Endothelial cell of umbilical vein (primary cell): ENCODE measurements around the gene BCL11A. TPM values are rescaled to one million over a fixed set of nuclear protein-coding genes. Genes with fewer than 3 reads are reported as not detected.

ENCODE experiments used
- BruUV-seq: library from RNA; stranded (reverse); fragments of 400-500 nt; replicated peaks from 2 replicates; lab custom pipeline; 2021; lab: Mats Ljungman, UMichigan
- CTCF ChIA-PET: fragments of 300-600, 350-600 bp; sonication (Branson Sonifier 250); formaldehyde crosslinking; loops from one replicate; lab custom pipeline; 2021; ENCODE audit warnings: antibody characterized with exemption, inconsistent platforms; lab: Charles Lee
- POLR2A ChIA-PET: fragments of 300-600, 350-600 bp; sonication (Branson Sonifier 250); formaldehyde crosslinking; loops from one replicate; lab custom pipeline; 2021; ENCODE audit warnings: antibody characterized with exemption, inconsistent platforms; lab: Charles Lee
- DNase-seq: peaks from one replicate; pipeline ENCODE4 v3.0.0-alpha.2; 2011; ENCODE audit warnings: low read depth, low spot score
- FAIRE-seq: peaks from 2 replicates; lab custom pipeline; 2011; peaks lifted over from hg19 to GRCh38; lab: Jason Lieb, UNC
- H2AFZ ChIP-seq: 2 replicates; pipeline ENCODE4 v1.6.0; 2012; ENCODE audit warnings: low read depth, low read length, control low read depth, inconsistent platforms
- H3K27ac ChIP-seq: 2 replicates; pipeline ENCODE4 v1.5.1; 2011; ENCODE audit warnings: low read depth, mild to moderate bottlenecking, control low read depth, low read length, moderate library complexity; ENCODE audit not compliant: insufficient read depth
- H3K27me3 ChIP-seq, 2 experiments: 2 replicates each; pipeline versions ENCODE4 v1.6.0 to v1.6.1; 2011; ENCODE audit warnings: low read length in 2 of 2, mixed read lengths in 1 of 2; ENCODE audit not compliant: control insufficient read depth in 2 of 2, insufficient read depth in 2 of 2
- H3K36me3 ChIP-seq, 2 experiments: 2 replicates in 1 of 2; 3 replicates in 1 of 2; pipeline ENCODE4 v1.5.1; 2011; ENCODE audit warnings: low read length in 2 of 2, mild to moderate bottlenecking in 1 of 2, moderate library complexity in 1 of 2; ENCODE audit not compliant: control insufficient read depth in 2 of 2, insufficient read depth in 2 of 2; ENCODE audit errors: extremely low read depth in 1 of 2
- H3K4me1 ChIP-seq: 3 replicates; pipeline ENCODE4 v1.5.1; 2011; ENCODE audit warnings: mild to moderate bottlenecking, low read length; ENCODE audit not compliant: control insufficient read depth, insufficient read depth; ENCODE audit errors: extremely low read depth
- H3K4me2 ChIP-seq: 2 replicates; pipeline ENCODE4 v1.6.1; 2011; ENCODE audit warnings: low read length, control low read depth, mixed read lengths; ENCODE audit not compliant: insufficient read depth
- H3K4me3 ChIP-seq, 3 experiments: fragments of 200-600 bp in 1 of 3; sonication (generic), shearing (Covaris generic) in 1 of 3; replicated peaks in 1 of 3; 2 replicates each; pipeline ENCODE4 v1.5.1; 2011 to 2016; ENCODE audit warnings: control low read depth in 3 of 3, low read length in 3 of 3, mild to moderate bottlenecking in 2 of 3, inconsistent platforms in 1 of 3, low read depth in 1 of 3, moderate library complexity in 1 of 3; ENCODE audit not compliant: insufficient read depth in 1 of 3
- H3K79me2 ChIP-seq: 2 replicates; pipeline ENCODE4 v1.6.0; 2012; ENCODE audit warnings: low read length, inconsistent platforms; ENCODE audit not compliant: control insufficient read depth, insufficient read depth
- H3K9ac ChIP-seq: replicated peaks from 2 replicates; pipeline ENCODE3; 2011; ENCODE audit warnings: low read length, control low read depth; ENCODE audit not compliant: insufficient read depth; ENCODE audit errors: extremely low read depth
- H3K9me1 ChIP-seq: replicated peaks from 3 replicates; pipeline ENCODE4 v1.6.0; 2011; ENCODE audit warnings: mild to moderate bottlenecking, low read length; ENCODE audit not compliant: control insufficient read depth, insufficient read depth; ENCODE audit errors: extremely low read depth
- H3K9me3 ChIP-seq: replicated peaks from 2 replicates; pipeline ENCODE4 v1.5.1; 2012; ENCODE audit warnings: low read length, inconsistent platforms; ENCODE audit not compliant: control insufficient read depth, insufficient read depth
- H4K20me1 ChIP-seq: replicated peaks from 2 replicates; pipeline ENCODE3; 2011; ENCODE audit warnings: mild to moderate bottlenecking, low read length; ENCODE audit not compliant: control insufficient read depth, insufficient read depth; ENCODE audit errors: extremely low read depth
- EZH2 ChIP-seq: IDR thresholded peaks from 2 replicates; pipeline ENCODE4 v1.6.1; 2012; ENCODE audit warnings: borderline replicate concordance, low read depth, mild to moderate bottlenecking, moderate library complexity, low read length, inconsistent platforms; ENCODE audit not compliant: severe bottlenecking
- FOS ChIP-seq: IDR thresholded peaks from 2 replicates; pipeline ENCODE4 v1.6.1; 2011; ENCODE audit warnings: mild to moderate bottlenecking, low read length, moderate library complexity, borderline replicate concordance; ENCODE audit not compliant: insufficient read depth
- JUN ChIP-seq: IDR thresholded peaks from 2 replicates; pipeline ENCODE4 v1.6.1; 2011; ENCODE audit warnings: borderline replicate concordance, low read depth; ENCODE audit not compliant: insufficient read length, insufficient read depth
- MAX ChIP-seq: IDR thresholded peaks from 2 replicates; pipeline ENCODE4 v1.6.1; 2011; ENCODE audit not compliant: insufficient read depth, insufficient read length
- MYC ChIP-seq: IDR thresholded peaks from one replicate; pipeline ENCODE4 v1.6.1; 2011; ENCODE audit warnings: mild to moderate bottlenecking, low read depth, low read length
- POLR2A ChIP-seq: IDR thresholded peaks from 2 replicates; pipeline ENCODE4 v1.6.1; 2012; ENCODE audit warnings: low read depth, mild to moderate bottlenecking, control low read depth, low read length
- POLR2AphosphoS5 ChIP-seq: IDR thresholded peaks from 2 replicates; pipeline ENCODE4 v1.6.1; 2012; ENCODE audit warnings: low read depth, mild to moderate bottlenecking, control low read depth, low read length, moderate library complexity; ENCODE audit not compliant: insufficient read depth
- dilution Hi-C: fragments of 300-500 bp; cut with MboI; formaldehyde crosslinking; loops from one replicate; pipeline ENCODE4 v1.15.0; 2019; ENCODE audit warnings: low sequenced_read_pairs; ENCODE audit not compliant: extremely low pct_ligation_motif_present
- intact Hi-C: fragments of 100-400 bp; cut with micrococcal nuclease; formaldehyde crosslinking; loops from one replicate; pipeline ENCODE4 v1.10.0; 2022
- polyA plus RNA-seq, 4 experiments: library from polyadenylated mRNA; depleted of rRNA in 3 of 4; stranded (reverse) in 3 of 4; unstranded in 1 of 4; fragments of >200 nt; gene quantifications; 2 replicates each; pipeline versions ENCODE4 v1.2.1 to v1.2.3, GENCODE V29; 2011 to 2012; ENCODE audit warnings: missing spikeins in 1 of 4
- total RNA-seq: library from RNA; stranded (reverse); gene quantifications from 2 replicates; pipeline ENCODE4 v1.2.3, GENCODE V29; 2021

The BCL11A gene
- total and polyA plus RNA-seq, 2 donors (not counting 3 experiments of a cell fraction or from before 2014, with no cell fraction given), result 0.12 to 0.88 TPM

GRCh38 chr2:60478660-60479059, 74.8 kb downstream of the BCL11A start:
- Histone ChIP-seq H3K4me1 (no peaks in the 10 kb centered on the region), H4K20me1 (no peaks in the 10 kb centered on the region), H3K36me3 (no peaks in the 10 kb centered on the region), H3K9me3 (no peaks in the 10 kb centered on the region), H3K9me1 (no peaks in the 10 kb centered on the region), H3K4me2 (no peak overlapping the region), H3K79me2 (no peaks in the 10 kb centered on the region), H3K4me3 (no peak overlapping the region), H3K27me3 (no peaks in the 10 kb centered on the region), H3K27ac (no peak overlapping the region), H2AFZ (no peak overlapping the region), H3K9ac (no peak overlapping the region)
- no TSS peak for BruUV-seq
- dilution Hi-C loops (no loop called here), intact Hi-C loops (no loop called here)
- no peak for TF ChIP-seq POLR2AphosphoS5
- FAIRE-seq (no peak), DNase-seq (no peak)
- ChIA-PET CTCF (no interaction called here), POLR2A (no interaction called here)

GRCh38 chr2:60476206-60476954, 77.1 kb downstream of the BCL11A start:
- dilution Hi-C loops, result no loop called here
- DNase-seq (no peak), FAIRE-seq (no peak)
- Histone ChIP-seq H3K4me2 (no peak overlapping the region), H4K20me1 (no peaks in the 10 kb centered on the region), H3K9me3 (no peaks in the 10 kb centered on the region), H3K9me1 (no peaks in the 10 kb centered on the region), H3K27ac (no peak overlapping the region), H3K4me3 (no peak overlapping the region), H3K4me1 (no peaks in the 10 kb centered on the region), H3K79me2 (no peaks in the 10 kb centered on the region), H3K9ac (no peak overlapping the region), H3K36me3 (no peaks in the 10 kb centered on the region), H3K27me3 (no peaks in the 10 kb centered on the region), H2AFZ (no peak overlapping the region)
- ChIA-PET POLR2A (no interaction called here), CTCF (no interaction called here)
- intact Hi-C loops, result no loop called here
- BruUV-seq, result no TSS peak
- TF ChIP-seq EZH2 (no peak), POLR2AphosphoS5 (no peak), JUN (no peak), POLR2A (no peak), MAX (no peak), MYC (no peak), FOS (no peak)
